CD1c-positive myeloid dendritic cell (primary cell): ENCODE data around the gene MAGI2.

Source experiments
- DNase-seq: peaks from one replicate; pipeline ENCODE4 v3.0.0-alpha.2; 2016; ENCODE audit errors: extremely low spot score

Gene MAGI2

GRCh38 chr7:79376299-79377025, 77.0 kb downstream of the MAGI2 start:
- no peak for DNase-seq

GRCh38 chr7:79361214-79361613, 92.3 kb downstream of the MAGI2 start:
- DNase-seq = no peak

- DNase-seq = no peak
Observed at GRCh38 chr7:79359827-79360226, 93.6 kb downstream of the MAGI2 start.

GRCh38 chr7:79357101-79357500, 96.4 kb downstream of the MAGI2 start:
- DNase-seq = no peak

GRCh38 chr7:79353720-79354468, 99.6 kb downstream of the MAGI2 start:
- no peak for DNase-seq

GRCh38 chr7:79352323-79352722, 101.1 kb downstream of the MAGI2 start:
- no peak for DNase-seq

GRCh38 chr7:79347351-79347750, 106.1 kb downstream of the MAGI2 start:
- no peak for DNase-seq

- DNase-seq = no peak
Observed at GRCh38 chr7:79341902-79342301, 111.6 kb downstream of the MAGI2 start.

- no peak for DNase-seq
Observed at GRCh38 chr7:79340212-79340611, 113.3 kb downstream of the MAGI2 start.

- DNase-seq = no peak
Observed at GRCh38 chr7:79339208-79339925, 114.1 kb downstream of the MAGI2 start.

GRCh38 chr7:79337717-79338116, 115.8 kb downstream of the MAGI2 start:
- DNase-seq = no peak

GRCh38 chr7:79334841-79335240, 118.6 kb downstream of the MAGI2 start:
- no peak for DNase-seq

GRCh38 chr7:79334334-79334733, 119.1 kb downstream of the MAGI2 start:
- no peak for DNase-seq

GRCh38 chr7:79332091-79332490, 121.4 kb downstream of the MAGI2 start:
- DNase-seq = no peak

- DNase-seq = no peak
Observed at GRCh38 chr7:79329464-79329863, 124.0 kb downstream of the MAGI2 start.

- no peak for DNase-seq
Observed at GRCh38 chr7:79320741-79321473, 132.6 kb downstream of the MAGI2 start.

- DNase-seq = no peak
Observed at GRCh38 chr7:79319369-79319768, 134.1 kb downstream of the MAGI2 start.

- DNase-seq = no peak
Observed at GRCh38 chr7:79317728-79318127, 135.7 kb downstream of the MAGI2 start.

GRCh38 chr7:79312022-79312421, 141.4 kb downstream of the MAGI2 start:
- DNase-seq = no peak

GRCh38 chr7:79308192-79308591, 145.3 kb downstream of the MAGI2 start:
- no peak for DNase-seq

GRCh38 chr7:79307376-79307775, 146.1 kb downstream of the MAGI2 start:
- no peak for DNase-seq

GRCh38 chr7:79304711-79305110, 148.8 kb downstream of the MAGI2 start:
- DNase-seq = no peak
